ENCODE data around the gene CFAP141.
A peak's percentile ranks its signal among the peaks of the same experiment; 100 is the strongest.
"Not testable (repeated sequence)": the region's sequence is repeated elsewhere in the genome, so short reads cannot be mapped to it uniquely, and the experiment has no call there.

Gene CFAP141

GRCh38 chr1:154206196-154206595 is at the start of gene CFAP141:
TSS of gene CFAP141 (minus strand) at chr1:154206333. CDS start at chr1:154206307, 26 bp downstream.
- TF ChIP-seq GATA1 (IDR thresholded peaks at IDR 0.05; ENCODE audit: low read depth, low read length): no peak
- TF ChIP-seq POLR2A (IDR thresholded peaks at IDR 0.05; ENCODE audit: low read length): no peak

GRCh38 chr1:154253671-154254070 is 47.5 kb upstream of the CFAP141 start:
- DNase-seq: no peak
- TF ChIP-seq POLR2A (IDR thresholded peaks at IDR 0.05; ENCODE audit: low read length) (no peak), GATA1 (IDR thresholded peaks at IDR 0.05; ENCODE audit: low read depth, low read length) (no peak)

More at GRCh38 chr1:154206196-154206595, at the start of gene CFAP141:
- DNase-seq: peak in 1 of 2 experiments; percentile 32

GRCh38 chr1:154241703-154242351 is 35.7 kb upstream of the CFAP141 start:
- DNase-seq: peak; percentile 27 to 42
- TF ChIP-seq GATA1 (IDR thresholded peaks at IDR 0.05; ENCODE audit: low read depth, low read length) (no peak), POLR2A (IDR thresholded peaks at IDR 0.05; ENCODE audit: low read length) (no peak)

- TF ChIP-seq POLR2A (IDR thresholded peaks at IDR 0.05; ENCODE audit: low read length): no peak
- TF ChIP-seq GATA1 (IDR thresholded peaks at IDR 0.05; ENCODE audit: low read depth, low read length): no peak
- no peak for DNase-seq
Observed at GRCh38 chr1:154240294-154240833, 34.2 kb upstream of the CFAP141 start.

GRCh38 chr1:154239491-154239890 is 33.4 kb upstream of the CFAP141 start:
- no peak for DNase-seq
- TF ChIP-seq GATA1 (IDR thresholded peaks at IDR 0.05; ENCODE audit: low read depth, low read length): no peak
- TF ChIP-seq POLR2A (IDR thresholded peaks at IDR 0.05; ENCODE audit: low read length): no peak

- DNase-seq: no peak
- TF ChIP-seq GATA1 (IDR thresholded peaks at IDR 0.05; ENCODE audit: low read depth, low read length) (no peak), POLR2A (IDR thresholded peaks at IDR 0.05; ENCODE audit: low read length) (no peak)
Observed at GRCh38 chr1:154237880-154238506, 31.9 kb upstream of the CFAP141 start.

GRCh38 chr1:154237435-154237834 is 31.3 kb upstream of the CFAP141 start:
- TF ChIP-seq GATA1 (IDR thresholded peaks at IDR 0.05; ENCODE audit: low read depth, low read length) (no peak), POLR2A (IDR thresholded peaks at IDR 0.05; ENCODE audit: low read length) (no peak)
- DNase-seq: no peak

- DNase-seq: no peak
Observed at GRCh38 chr1:154236855-154237254, 30.7 kb upstream of the CFAP141 start.

GRCh38 chr1:154233127-154233526 is 27.0 kb upstream of the CFAP141 start:
- not testable (repeated sequence) for DNase-seq

More at GRCh38 chr1:154236855-154237254, 30.7 kb upstream of the CFAP141 start:
- TF ChIP-seq POLR2A (IDR thresholded peaks at IDR 0.05; ENCODE audit: low read length) (no peak), GATA1 (IDR thresholded peaks at IDR 0.05; ENCODE audit: low read depth, low read length) (no peak)

- not testable (repeated sequence) for DNase-seq
Observed at GRCh38 chr1:154231112-154231511, 25.0 kb upstream of the CFAP141 start.

GRCh38 chr1:154225370-154225769 is 19.2 kb upstream of the CFAP141 start:
- TF ChIP-seq POLR2A (IDR thresholded peaks at IDR 0.05; ENCODE audit: low read length) (no peak), GATA1 (IDR thresholded peaks at IDR 0.05; ENCODE audit: low read depth, low read length) (no peak)

GRCh38 chr1:154223621-154224020 is 17.5 kb upstream of the CFAP141 start:
- TF ChIP-seq POLR2A (IDR thresholded peaks at IDR 0.05; ENCODE audit: low read length) (no peak), GATA1 (IDR thresholded peaks at IDR 0.05; ENCODE audit: low read depth, low read length) (no peak)

More at GRCh38 chr1:154225370-154225769, 19.2 kb upstream of the CFAP141 start:
- DNase-seq: no peak

GRCh38 chr1:154222918-154223317 is 16.8 kb upstream of the CFAP141 start:
- DNase-seq: no peak
- TF ChIP-seq GATA1 (IDR thresholded peaks at IDR 0.05; ENCODE audit: low read depth, low read length) (no peak), POLR2A (IDR thresholded peaks at IDR 0.05; ENCODE audit: low read length) (no peak)

More at GRCh38 chr1:154223621-154224020, 17.5 kb upstream of the CFAP141 start:
- no peak for DNase-seq

- no peak for TF ChIP-seq POLR2A (IDR thresholded peaks at IDR 0.05; ENCODE audit: low read length)
- no peak for TF ChIP-seq GATA1 (IDR thresholded peaks at IDR 0.05; ENCODE audit: low read depth, low read length)
- peak in 1 of 2 experiments; percentile 50 for DNase-seq
Observed at GRCh38 chr1:154222518-154222917, 16.4 kb upstream of the CFAP141 start.
